DLD1 (cell line): ENCODE results near the gene BCL2L1.

ENCODE experiments used
- in situ Hi-C: cut with HindIII; loops from 2 replicates; pipeline ENCODE4 v1.10.0; 2017; ENCODE audit warnings: low sequenced_read_pairs

The BCL2L1 gene

GRCh38 chr20:31731321-31731717, 8.7 kb upstream of the BCL2L1 start:
- in situ Hi-C loops = no loop called here

GRCh38 chr20:31723319-31724078, 831 bp upstream of the BCL2L1 start:
- in situ Hi-C loops = no loop called here

DNA sequence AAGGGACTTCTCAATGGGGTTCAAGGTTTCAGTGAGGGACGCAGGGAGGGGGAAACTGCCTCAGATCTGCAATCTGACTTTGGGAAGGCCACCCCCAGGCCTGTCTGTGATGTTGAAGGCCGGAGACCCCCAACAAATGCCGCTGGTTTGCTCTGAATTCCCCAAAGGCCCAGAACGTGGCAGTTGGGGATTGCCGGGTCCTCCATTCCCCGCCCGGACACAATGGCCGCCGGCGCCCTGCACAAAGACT, 326 bp upstream of the BCL2L1 start:
- in situ Hi-C loops = no loop called here

DNA sequence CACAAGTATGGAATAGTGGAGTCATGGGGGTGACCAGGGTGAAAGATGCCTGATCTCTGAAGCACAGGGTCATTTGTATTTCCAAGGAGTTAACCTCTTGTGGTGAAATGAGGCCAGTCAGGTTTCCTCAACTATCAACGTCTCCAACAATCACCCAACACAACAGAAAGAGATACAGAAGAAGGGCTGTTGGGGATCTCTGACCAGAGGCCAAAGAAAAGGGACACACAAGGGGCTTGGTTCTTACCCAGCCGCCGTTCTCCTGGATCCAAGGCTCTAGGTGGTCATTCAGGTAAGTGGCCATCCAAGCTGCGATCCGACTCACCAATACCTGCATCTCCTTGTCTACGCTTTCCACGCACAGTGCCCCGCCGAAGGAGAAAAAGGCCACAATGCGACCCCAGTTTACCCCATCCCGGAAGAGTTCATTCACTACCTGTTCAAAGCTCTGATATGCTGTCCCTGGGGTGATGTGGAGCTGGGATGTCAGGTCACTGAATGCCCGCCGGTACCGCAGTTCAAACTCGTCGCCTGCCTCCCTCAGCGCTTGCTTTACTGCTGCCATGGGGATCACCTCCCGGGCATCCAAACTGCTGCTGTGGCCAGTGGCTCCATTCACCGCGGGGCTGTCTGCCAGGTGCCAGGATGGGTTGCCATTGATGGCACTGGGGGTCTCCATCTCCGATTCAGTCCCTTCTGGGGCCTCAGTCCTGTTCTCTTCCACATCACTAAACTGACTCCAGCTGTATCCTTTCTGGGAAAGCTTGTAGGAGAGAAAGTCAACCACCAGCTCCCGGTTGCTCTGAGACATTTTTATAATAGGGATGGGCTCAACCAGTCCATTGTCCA, 1.0 kb downstream of the BCL2L1 start:
- in situ Hi-C loops = no loop called here

GRCh38 chr20:31720486-31721407, 1.9 kb downstream of the BCL2L1 start:
- in situ Hi-C loops = no loop called here

DNA sequence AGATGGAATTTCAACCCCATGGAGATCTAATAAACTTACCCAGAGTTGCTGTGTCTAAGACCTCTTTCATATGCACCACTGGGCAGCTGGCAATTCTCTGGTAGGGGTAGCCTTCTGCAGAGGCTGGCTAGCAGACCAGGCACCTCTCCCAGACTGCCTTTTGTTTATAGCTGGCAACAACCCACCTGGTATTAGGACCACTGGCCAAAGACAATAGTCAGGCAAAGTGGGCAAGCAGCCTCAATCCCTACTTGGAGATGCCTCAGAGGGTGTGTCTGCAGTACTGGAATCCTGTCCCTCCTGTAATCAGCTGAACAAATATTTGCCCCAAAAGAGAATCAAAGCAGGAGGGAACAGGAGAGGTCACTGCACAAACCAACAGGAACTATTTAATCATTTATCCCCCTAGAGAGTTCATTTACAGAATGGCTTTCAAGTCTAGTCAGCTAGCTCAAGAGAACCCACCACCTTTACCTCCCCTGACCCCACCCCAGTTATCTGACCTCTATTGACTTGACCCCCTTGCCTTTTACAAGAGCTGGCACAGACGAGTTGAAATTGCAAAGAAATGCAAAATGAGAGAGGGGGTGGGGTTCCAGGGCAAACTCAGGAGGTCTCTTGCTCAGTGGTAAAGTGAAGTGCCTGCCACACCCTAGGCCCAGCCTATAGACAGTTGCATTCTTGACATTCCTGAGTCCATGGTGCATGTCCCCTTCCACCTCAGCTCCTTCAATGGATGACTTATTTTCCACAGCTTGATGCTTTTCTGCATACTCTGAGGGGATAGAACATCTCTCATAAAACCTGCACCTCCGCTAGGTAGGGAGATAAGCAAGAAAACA, 2.8 kb downstream of the BCL2L1 start:
- in situ Hi-C loops = no loop called here

GRCh38 chr20:31718952-31719643, 3.6 kb downstream of the BCL2L1 start:
- in situ Hi-C loops = no loop called here

- in situ Hi-C loops = no loop called here
These were observed 5.0 kb downstream of the BCL2L1 start for GRCh38 chr20:31717478-31718201.

GRCh38 chr20:31716818-31717477, 5.7 kb downstream of the BCL2L1 start:
- in situ Hi-C loops = no loop called here

- in situ Hi-C loops = no loop called here
These were observed 6.3 kb downstream of the BCL2L1 start for GRCh38 chr20:31716351-31716750.

DNA sequence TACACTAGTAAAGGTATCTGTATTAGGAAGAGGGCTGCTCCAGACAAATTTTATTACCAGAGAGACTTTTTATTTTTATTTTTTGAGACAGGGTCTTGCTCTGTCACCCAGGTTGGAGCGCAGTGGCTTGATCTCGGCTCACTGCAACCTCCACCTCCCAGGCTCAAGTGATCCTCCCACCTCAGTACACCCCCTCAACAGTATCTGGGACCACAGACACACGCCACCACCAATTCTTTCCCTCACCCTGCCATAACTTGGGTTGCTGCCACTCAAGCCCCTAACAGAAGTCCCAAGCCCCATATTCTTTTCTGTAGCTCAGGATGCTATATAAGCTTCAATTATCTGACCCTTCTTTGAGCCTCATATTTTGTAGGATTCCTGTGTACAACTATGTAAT, 6.9 kb downstream of the BCL2L1 start:
- in situ Hi-C loops = no loop called here

GRCh38 chr20:31713312-31714273, 9.1 kb downstream of the BCL2L1 start:
- in situ Hi-C loops = no loop called here

- in situ Hi-C loops = no loop called here
These were observed 9.9 kb downstream of the BCL2L1 start for GRCh38 chr20:31712564-31713311.

DNA sequence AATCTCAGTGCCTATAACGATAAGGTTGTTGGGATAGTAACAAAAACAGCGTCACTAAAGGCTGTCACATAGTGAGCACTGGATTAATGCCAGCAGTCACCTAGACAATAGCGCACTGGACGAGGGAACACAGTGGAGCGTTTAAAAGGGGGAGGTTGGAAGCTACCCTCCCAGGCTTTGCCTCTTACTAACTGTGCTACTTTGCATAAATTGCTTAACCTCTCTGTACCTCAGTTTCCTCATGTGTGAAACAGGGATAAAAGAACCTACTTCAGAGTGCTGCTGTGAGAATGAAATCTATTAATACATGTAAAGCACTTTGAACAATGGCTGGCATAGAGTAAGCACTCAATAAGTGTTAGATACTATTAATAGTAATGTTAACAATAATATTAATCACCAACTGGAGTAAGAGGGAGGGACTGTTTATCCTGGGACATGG, 10.5 kb downstream of the BCL2L1 start:
- in situ Hi-C loops = no loop called here

DNA sequence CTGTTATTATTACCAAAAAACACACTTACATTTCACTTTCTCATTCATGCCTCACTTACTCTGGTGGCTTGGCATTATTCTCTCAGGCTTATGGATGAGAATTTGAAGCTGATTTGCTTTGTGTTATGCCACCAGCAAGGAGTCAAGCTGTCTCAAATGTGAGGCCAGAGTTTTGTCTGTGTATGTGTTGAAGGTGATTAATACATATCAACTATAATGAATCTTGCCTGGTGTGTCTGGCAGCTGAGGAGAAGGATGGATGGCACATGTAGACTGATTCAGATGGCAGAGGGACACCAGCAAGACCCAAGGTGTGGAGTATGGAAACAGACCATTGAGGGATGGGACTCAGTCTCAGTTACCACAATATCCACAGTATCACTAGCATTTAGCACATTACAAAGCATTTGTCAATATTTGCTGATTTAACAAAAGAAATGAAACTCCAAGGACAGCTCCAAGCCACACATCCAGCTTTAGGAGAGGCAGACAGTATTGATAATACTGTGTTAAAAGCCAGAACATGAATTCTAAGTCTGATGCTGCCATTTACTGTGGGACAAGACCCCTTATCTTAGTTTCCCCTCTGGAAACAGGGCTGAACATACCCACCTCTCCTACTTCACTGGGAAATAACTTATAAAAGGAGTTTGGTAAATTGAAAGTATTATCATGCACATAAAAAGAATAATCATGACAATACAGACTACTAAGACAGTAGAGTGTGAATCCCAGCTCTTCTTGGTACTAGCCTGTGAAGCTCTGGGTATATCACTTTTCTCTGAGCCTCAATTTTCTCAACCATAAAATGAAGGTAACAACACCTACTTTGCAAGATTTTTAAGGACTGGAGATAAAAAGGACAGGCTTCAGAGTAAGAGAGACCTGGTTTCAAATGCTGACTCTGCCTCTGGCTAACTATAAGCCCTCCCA, 11.2 kb downstream of the BCL2L1 start:
- in situ Hi-C loops = no loop called here
